Measurements from ENCODE around the gene C1orf115. TPM values are rescaled to one million over a fixed set of nuclear protein-coding genes. Genes with fewer than 3 reads are reported as not detected.

The C1orf115 gene
- total RNA-seq, 1 experiment from 2014 or later, result 5.6 TPM

DNA sequence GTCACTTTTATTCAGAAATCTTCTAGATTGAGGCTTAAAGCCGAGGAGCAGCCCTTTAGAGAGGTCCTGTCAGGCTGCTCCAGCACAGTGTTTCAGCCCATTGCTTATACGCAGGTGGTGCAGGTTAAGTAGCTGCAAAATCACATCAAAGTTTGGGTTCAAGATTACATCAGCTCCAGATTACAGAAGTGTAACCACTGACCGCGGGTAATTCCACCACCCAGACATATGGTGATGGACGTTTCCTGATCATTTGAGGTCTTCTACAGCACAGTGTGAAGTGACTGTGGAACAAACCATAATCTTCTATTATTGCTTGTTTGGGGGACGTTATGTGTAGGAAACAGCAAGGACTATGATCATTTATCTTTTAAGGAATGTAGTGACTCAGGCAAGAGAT is 11.8 kb downstream of the C1orf115 start:
- Histone ChIP-seq H3K4me2 (no peak overlapping the region), H3F3A (ENCODE audit: insufficient read depth, low read depth) (no peaks in the 10 kb centered on the region; the same call in 1 of the 2 replicates), H3K27me3 (ENCODE audit: insufficient read depth, low read depth) (no peaks in the 10 kb centered on the region), H3K4me1 (replicated peaks; ENCODE audit: insufficient read depth) (peaks cover 8% of the 10 kb centered on the region; the same call in 1 of the 2 replicates), H2AFZ (no peak overlapping the region), H3K9me2 (ENCODE audit: insufficient read depth) (no peaks in the 10 kb centered on the region), H3K9me3 (ENCODE audit: insufficient read depth, low read depth) (no peaks in the 10 kb centered on the region), H3K79me2 (ENCODE audit: low read depth) (no peaks in the 10 kb centered on the region), H4K20me1 (ENCODE audit: insufficient read depth) (no peaks in the 10 kb centered on the region), H3K4me3 (no peak overlapping the region), H3K27ac (no peak overlapping the region), H3K36me3 (ENCODE audit: low read depth) (no peaks in the 10 kb centered on the region)
- ChIA-PET POLR2A (ENCODE audit: unreplicated experiment) (no interaction called here), CTCF (interaction anchor here (0.5 kb wide), 1 partner anchor 31 kb away, joined by 5 read pairs; no protein-coding TSS in a partner anchor)
- intact Hi-C loops (cut with micrococcal nuclease; ENCODE audit: unreplicated experiment), result no loop called here
- DNase-seq, result no peak
- no TSS peak for BruUV-seq (replicated peaks)
- TF ChIP-seq, protein P1, sequence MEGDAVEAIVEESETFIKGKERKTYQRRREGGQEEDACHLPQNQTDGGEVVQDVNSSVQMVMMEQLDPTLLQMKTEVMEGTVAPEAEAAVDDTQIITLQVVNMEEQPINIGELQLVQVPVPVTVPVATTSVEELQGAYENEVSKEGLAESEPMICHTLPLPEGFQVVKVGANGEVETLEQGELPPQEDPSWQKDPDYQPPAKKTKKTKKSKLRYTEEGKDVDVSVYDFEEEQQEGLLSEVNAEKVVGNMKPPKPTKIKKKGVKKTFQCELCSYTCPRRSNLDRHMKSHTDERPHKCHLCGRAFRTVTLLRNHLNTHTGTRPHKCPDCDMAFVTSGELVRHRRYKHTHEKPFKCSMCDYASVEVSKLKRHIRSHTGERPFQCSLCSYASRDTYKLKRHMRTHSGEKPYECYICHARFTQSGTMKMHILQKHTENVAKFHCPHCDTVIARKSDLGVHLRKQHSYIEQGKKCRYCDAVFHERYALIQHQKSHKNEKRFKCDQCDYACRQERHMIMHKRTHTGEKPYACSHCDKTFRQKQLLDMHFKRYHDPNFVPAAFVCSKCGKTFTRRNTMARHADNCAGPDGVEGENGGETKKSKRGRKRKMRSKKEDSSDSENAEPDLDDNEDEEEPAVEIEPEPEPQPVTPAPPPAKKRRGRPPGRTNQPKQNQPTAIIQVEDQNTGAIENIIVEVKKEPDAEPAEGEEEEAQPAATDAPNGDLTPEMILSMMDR (conservative IDR thresholded peaks at IDR 0.05), result no peak
- no peak for TF ChIP-seq EZH2 (IDR thresholded peaks at IDR 0.05; ENCODE audit: low read depth)

- Histone ChIP-seq H3K27me3 (ENCODE audit: insufficient read depth, low read depth) (no peaks in the 10 kb centered on the region), H3K4me1 (replicated peaks; ENCODE audit: insufficient read depth) (peaks cover 8% of the 10 kb centered on the region; the same call in 1 of the 2 replicates), H3K79me2 (ENCODE audit: low read depth) (no peaks in the 10 kb centered on the region), H3K36me3 (ENCODE audit: low read depth) (no peaks in the 10 kb centered on the region), H3K9me2 (ENCODE audit: insufficient read depth) (no peaks in the 10 kb centered on the region), H2AFZ (no peak overlapping the region), H3K4me3 (no peak overlapping the region), H3K9me3 (ENCODE audit: insufficient read depth, low read depth) (no peaks in the 10 kb centered on the region), H3K27ac (no peak overlapping the region), H4K20me1 (ENCODE audit: insufficient read depth) (no peaks in the 10 kb centered on the region), H3K4me2 (no peak overlapping the region), H3F3A (ENCODE audit: insufficient read depth, low read depth) (no peaks in the 10 kb centered on the region; the same call in 1 of the 2 replicates)
- no TSS peak for BruUV-seq (replicated peaks)
- no peak for DNase-seq
- intact Hi-C loops (cut with micrococcal nuclease; ENCODE audit: unreplicated experiment), result no loop called here
- TF ChIP-seq EZH2 (IDR thresholded peaks at IDR 0.05; ENCODE audit: low read depth), result no peak
- TF ChIP-seq, protein P1 (conservative IDR thresholded peaks at IDR 0.05), result no peak
- ChIA-PET CTCF (no interaction called here), POLR2A (ENCODE audit: unreplicated experiment) (no interaction called here)
These were observed 12.6 kb downstream of the C1orf115 start for GRCh38 chr1:220702733-220703270.

DNA sequence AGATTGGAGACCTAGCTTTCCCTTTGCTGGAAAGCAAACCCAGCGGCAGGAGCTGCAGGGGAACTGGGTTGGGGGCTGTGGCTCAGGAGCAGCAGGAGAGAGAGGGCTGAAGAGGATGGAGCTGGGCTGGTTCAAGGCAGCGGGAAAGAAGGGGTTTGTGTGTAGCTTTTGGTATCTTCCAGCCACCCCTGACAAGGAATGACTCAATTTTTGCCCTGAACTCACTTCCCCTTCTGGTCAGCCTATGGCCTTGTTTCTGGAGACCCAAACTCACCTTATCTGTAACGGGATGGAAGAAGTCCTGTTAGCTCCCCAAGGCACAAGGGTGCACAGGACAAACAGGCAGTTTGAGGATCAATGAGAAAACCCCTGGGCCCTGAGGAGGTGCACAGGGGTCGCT is 13.1 kb downstream of the C1orf115 start:
- H3F3A ChIP-seq (ENCODE audit: insufficient read depth, low read depth), result no peaks in the 10 kb centered on the region; the same call in 1 of the 2 replicates
- H3K9me3 ChIP-seq (ENCODE audit: insufficient read depth, low read depth), result no peaks in the 10 kb centered on the region
- no TSS peak for BruUV-seq (replicated peaks)
- H3K4me1 ChIP-seq (replicated peaks; ENCODE audit: insufficient read depth), result peaks cover 8% of the 10 kb centered on the region; the same call in 1 of the 2 replicates
- CTCF ChIA-PET, result no interaction called here
- no peaks in the 10 kb centered on the region for H3K9me2 ChIP-seq (ENCODE audit: insufficient read depth)
- intact Hi-C loops (cut with micrococcal nuclease; ENCODE audit: unreplicated experiment), result no loop called here
- no peaks in the 10 kb centered on the region for H4K20me1 ChIP-seq (ENCODE audit: insufficient read depth)
- H3K4me3 ChIP-seq, result no peak overlapping the region
- H3K27ac ChIP-seq, result no peak overlapping the region
- H3K36me3 ChIP-seq (ENCODE audit: low read depth), result no peaks in the 10 kb centered on the region
- no peaks in the 10 kb centered on the region for H3K27me3 ChIP-seq (ENCODE audit: insufficient read depth, low read depth)
- H3K79me2 ChIP-seq (ENCODE audit: low read depth), result no peaks in the 10 kb centered on the region
- H2AFZ ChIP-seq, result no peak overlapping the region
- TF ChIP-seq EZH2 (IDR thresholded peaks at IDR 0.05; ENCODE audit: low read depth), result no peak
- TF ChIP-seq, protein P1 (conservative IDR thresholded peaks at IDR 0.05), result no peak
- no peak for DNase-seq
- no peak overlapping the region for H3K4me2 ChIP-seq
- POLR2A ChIA-PET (ENCODE audit: unreplicated experiment), result no interaction called here

All from PC-9 (cell line).